T47D (cell line): ENCODE results near the gene HIRIP3.

ENCODE experiments used
- DNase-seq, 2 experiments: peaks; one replicate each; pipeline versions ENCODE4 v3.0.0 to v3.0.0-alpha.2; 2011 to 2012; ENCODE audit warnings: low read depth in 1 of 2, low spot score in 1 of 2
- JUND ChIP-seq: IDR thresholded peaks from 2 replicates; pipeline ENCODE4 v1.6.1; 2012; ENCODE audit warnings: low read depth
- in situ Hi-C: cut with HindIII; loops from 2 replicates; pipeline ENCODE4 v1.10.0; 2016; ENCODE audit warnings: low sequenced_read_pairs, low pct_unique_long_range_greater_than_20kb

HIRIP3 gene

GRCh38 chr16:29982560-29983419 lies 12.6 kb downstream of the HIRIP3 start:
- no peak for DNase-seq
- no peak for TF ChIP-seq JUND
- in situ Hi-C loops: no loop called here

GRCh38 chr16:29978564-29979270 lies 16.7 kb downstream of the HIRIP3 start:
- in situ Hi-C loops: no loop called here
- no peak for DNase-seq
- no peak for TF ChIP-seq JUND

GRCh38 chr16:29978081-29978480 lies 17.3 kb downstream of the HIRIP3 start:
- TF ChIP-seq JUND: no peak
- in situ Hi-C loops: no loop called here
- DNase-seq: no peak

DNA sequence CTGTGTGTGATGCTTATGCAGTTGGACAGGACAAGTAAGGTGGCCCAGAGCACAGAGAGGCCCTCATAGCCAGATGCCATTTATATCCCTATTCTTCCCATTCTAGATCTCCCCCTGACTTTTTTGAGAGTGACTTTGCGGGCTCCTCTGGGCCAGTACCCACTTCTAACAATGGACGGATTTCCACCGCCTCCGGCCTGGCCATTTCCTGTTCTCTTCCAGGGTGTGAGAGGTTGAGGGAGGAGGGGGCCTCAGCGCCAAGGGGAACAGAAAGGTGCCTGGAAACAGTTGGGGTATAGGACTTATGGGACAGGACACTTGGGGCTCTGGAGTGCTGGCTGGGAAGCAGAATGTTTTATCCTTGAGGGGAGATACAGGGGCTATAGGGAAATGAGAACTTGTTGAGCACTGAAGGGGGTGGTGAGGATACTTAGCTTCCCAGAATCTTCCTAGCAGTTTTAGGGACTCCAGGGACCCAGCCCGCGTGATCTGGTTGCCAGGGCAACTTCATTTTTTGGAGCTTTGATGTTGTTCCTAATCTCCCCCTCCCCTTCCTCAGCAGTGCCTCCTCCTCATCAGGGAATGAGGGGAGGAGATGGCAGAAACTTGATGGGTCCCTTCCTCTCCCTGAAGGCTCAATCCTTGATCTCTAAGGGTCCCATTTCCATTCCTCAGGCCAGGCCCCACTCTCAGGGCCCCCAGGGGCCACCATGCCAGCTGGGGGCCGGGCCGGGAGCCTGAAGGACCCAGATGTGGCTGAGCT lies 18.2 kb downstream of the HIRIP3 start:
- no peak for DNase-seq
- in situ Hi-C loops: no loop called here
- no peak for TF ChIP-seq JUND

DNA sequence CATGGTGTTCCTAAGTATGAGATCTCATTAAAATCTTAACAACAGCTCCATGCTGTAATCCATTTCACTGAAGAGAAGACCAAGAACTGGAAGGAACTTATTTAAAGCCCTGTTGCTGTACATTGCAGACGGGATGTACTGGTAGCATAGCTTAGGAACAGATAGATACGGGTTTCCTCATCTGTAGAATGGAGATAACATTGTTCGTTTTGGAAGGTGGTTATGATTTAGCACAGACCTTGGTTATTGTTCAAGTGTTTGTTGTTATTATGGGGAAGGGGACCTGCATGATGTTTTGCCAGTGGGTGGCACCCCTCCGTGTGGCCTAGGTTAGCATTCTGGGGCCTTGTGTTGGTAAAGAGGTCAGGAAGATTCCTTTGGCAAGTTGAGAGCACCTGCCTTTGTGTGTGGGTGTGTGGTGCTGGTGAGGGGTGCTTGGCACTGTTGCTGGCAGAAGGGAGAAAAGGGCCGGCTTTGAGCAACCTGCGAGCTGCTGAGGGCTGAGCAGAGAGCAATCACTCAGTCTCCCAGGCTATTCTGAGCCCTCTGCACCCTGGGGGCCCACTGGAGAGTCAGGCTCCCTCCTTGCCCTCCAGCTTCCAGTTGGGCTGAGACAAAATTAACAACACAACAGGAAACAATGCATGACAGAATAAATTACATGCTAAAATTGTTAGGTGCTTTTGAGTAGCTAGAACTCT lies 19.5 kb downstream of the HIRIP3 start:
- DNase-seq: no peak
- no peak for TF ChIP-seq JUND
- in situ Hi-C loops: no loop called here

DNA sequence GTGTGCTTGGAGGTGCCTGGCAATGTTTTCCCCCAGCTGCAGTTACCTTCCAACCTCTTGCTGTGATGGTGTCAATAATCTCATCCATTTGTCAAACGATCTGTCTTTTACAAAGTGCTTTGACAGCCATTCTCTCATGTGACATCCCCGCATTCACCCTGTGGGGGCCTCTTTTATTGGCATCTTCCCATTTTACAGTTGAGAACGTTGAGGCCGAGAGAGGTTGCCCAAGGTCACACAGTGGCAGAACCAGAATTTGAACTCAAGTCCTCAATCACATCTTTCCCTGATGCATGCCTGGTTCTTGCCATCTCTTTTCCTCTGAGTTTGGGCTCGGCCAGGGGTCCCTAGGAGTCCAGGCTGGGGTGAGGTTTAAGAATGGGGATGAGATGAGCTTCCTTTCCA lies 20.3 kb downstream of the HIRIP3 start:
- TF ChIP-seq JUND: no peak
- in situ Hi-C loops: no loop called here
- no peak for DNase-seq

DNA sequence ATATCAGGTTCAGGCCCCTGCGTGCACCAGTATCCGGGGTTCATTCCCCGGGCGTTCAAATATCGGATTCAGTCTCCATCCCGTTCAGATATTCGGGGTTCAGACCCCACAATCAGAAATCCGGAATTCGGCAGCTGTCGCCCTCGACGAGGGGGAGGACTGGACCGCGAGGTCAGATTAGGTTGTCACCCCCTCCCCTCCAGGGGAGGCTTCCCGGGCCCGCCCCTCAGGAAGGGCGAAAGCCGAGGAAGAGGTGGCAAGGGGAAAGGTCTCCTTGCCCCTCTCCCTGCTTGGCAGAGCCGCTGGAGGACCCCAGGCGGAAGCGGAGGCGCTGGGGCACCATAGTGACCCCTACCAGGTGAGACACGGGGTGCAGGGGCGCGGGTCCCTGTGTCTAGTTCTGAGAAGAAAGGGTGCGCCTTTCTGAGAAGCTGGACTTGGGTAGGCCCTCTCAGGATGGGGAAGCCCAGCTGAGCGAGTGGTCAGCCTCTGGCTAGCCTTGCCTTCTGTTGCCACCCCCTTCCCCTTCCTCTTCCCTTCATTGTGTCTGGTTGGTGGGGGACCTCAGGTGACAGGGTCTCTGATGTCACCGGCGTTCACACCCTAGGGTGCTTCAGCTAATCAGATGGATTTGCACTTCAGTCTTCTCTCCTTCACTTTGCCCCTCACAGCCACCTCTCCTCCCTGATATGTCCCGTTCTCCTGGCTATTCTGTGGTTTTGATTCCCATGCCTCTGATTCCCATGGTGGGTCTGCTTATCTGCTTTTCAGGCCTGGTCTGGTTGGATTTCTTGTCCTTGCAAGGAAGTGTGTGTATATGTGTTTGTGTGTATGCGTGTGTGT lies 20.9 kb downstream of the HIRIP3 start:
- DNase-seq: no peak

GRCh38 chr16:29973384-29974246 lies 21.8 kb downstream of the HIRIP3 start, which contains the start of gene TAOK2:
TAOK2 (plus strand) TSS chr16:29973868; CDS start chr16:29977773, 3,905 bp downstream.
- peak; percentile 99 for DNase-seq
- in situ Hi-C loops: no loop called here
- no peak for TF ChIP-seq JUND

More for the DNA sequence above, 20.9 kb downstream of the HIRIP3 start:
- in situ Hi-C loops: no loop called here
- no peak for TF ChIP-seq JUND

DNA sequence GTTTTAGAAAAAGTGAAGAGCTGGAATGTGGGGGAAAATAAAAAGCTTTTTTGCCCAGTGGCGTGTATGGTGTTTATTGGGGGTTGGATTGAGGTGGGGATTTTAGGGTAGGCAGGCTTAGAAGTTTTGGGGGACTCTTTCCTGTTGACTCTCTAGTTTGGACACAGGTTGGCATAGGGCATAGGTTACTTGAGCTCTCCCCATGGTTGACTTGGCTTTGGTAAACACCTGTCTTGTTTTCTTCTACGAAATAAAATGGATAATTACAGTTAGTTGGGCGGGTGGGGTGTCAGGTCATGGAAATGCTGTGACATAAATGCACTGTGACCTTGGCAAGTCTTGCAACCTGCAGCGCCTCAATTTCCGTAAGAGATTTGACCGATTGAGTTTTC lies 22.4 kb downstream of the HIRIP3 start:
- in situ Hi-C loops: no loop called here
- no peak for DNase-seq
- no peak for TF ChIP-seq JUND

- TF ChIP-seq JUND: no peak
- in situ Hi-C loops: no loop called here
- no peak for DNase-seq
Measured at GRCh38 chr16:29972500-29972899, 22.9 kb downstream of the HIRIP3 start.
